Vagina (tissue), 2 donors: Measurements from ENCODE around the gene PPP2R5C. TPM values are rescaled to one million over a fixed set of nuclear protein-coding genes. Genes with fewer than 3 reads are reported as not detected.
A peak's percentile ranks its signal among the peaks of the same experiment; 100 is the strongest.

ENCODE experiments used
- DNase-seq, 2 donors: peaks; one replicate each; pipeline ENCODE4 v3.0.0-alpha.2; 2017; ENCODE audit errors: extremely low spot score in 2 of 2
- H3K27ac ChIP-seq: fragments of 200-600 bp; sonication (generic); one replicate; pipeline ENCODE4 v1.5.1; 2019
- H3K27me3 ChIP-seq: fragments of 200-600 bp; sonication (generic); one replicate; pipeline ENCODE4 v1.5.1; 2019
- H3K36me3 ChIP-seq, 2 donors: fragments of 200-600 bp; sonication (generic); one replicate each; pipeline ENCODE4 v1.5.1; 2017 to 2019
- H3K4me1 ChIP-seq: fragments of 200-600 bp; sonication (generic); one replicate; pipeline ENCODE4 v1.5.1; 2019
- H3K4me3 ChIP-seq, 2 donors: fragments of 200-600 bp; sonication (generic); 1 replicate in 1 of 2; 2 replicates in 1 of 2; pipeline ENCODE4 v1.5.1; 2016 to 2019
- H3K9me3 ChIP-seq: fragments of 200-600 bp; sonication (generic); one replicate; pipeline ENCODE4 v1.5.1; 2019
- CTCF ChIP-seq, 3 experiments: fragments of 450-650 bp in 2 of 3; fragments of 200-600 bp in 1 of 3; sonication (generic) in 1 of 3; IDR thresholded peaks; one replicate each; pipeline ENCODE4 v1.5.1; 2017 to 2019; ENCODE audit warnings: antibody characterized with exemption in 3 of 3, mild to moderate bottlenecking in 2 of 3, moderate library complexity in 2 of 3
- POLR2A ChIP-seq, 2 donors: fragments of 450-650 bp; IDR thresholded peaks; one replicate each; pipeline ENCODE4 v1.6.1; 2017; ENCODE audit warnings: antibody characterized with exemption in 2 of 2, mild to moderate bottlenecking in 2 of 2, moderate library complexity in 2 of 2
- POLR2AphosphoS5 ChIP-seq, 2 donors: sonication (generic); formaldehyde crosslinking; IDR thresholded peaks; one replicate each; pipeline ENCODE4 v1.9.0; 2017; ENCODE audit warnings: antibody characterized with exemption in 2 of 2, mild to moderate bottlenecking in 2 of 2, low read depth in 1 of 2; ENCODE audit not compliant: insufficient read depth in 1 of 2
- intact Hi-C: fragments of 100-400 bp; cut with DNase I; formaldehyde crosslinking; loops from one replicate; pipeline ENCODE4 v1.15.1; 2023
- total RNA-seq: library from RNA; depleted of rRNA; stranded (reverse); fragments of >200 nt; gene quantifications from one replicate; pipeline ENCODE4 v1.2.3, GENCODE V29; 2016

PPP2R5C gene
- total RNA-seq, 1 donor from 2014 or later: 88.1 TPM

DNA sequence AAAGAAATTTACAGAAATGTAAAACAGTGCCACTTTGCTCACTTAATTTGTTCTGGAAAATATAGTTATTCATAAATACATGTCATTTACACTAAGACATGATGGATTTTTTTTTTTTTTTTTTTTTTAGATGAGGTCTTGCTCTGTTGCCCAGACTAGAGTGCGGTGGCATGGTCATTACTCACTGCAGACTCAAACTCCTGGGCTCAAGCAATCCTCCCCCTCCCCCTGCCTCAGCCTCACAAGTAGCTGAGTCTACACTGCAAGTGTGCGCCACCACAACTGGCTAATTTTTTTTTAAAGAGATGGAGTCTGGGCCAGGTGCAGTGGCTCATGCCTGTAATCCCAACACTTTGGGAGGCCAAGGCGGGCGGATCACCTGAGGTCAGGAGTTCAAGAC lies 101.2 kb downstream of the PPP2R5C start:
- Histone ChIP-seq H3K9me3 (no peaks in the 10 kb centered on the region), H3K36me3 (peaks cover 0 to under 1% of the 10 kb centered on the region in 2 donors), H3K27me3 (no peaks in the 10 kb centered on the region), H3K27ac (no peak overlapping the region), H3K4me3 (no peak overlapping the region), H3K4me1 (no peaks in the 10 kb centered on the region)
- DNase-seq: peak in 1 of 2 donors; percentile 29
- intact Hi-C loops: no loop called here
- TF ChIP-seq POLR2AphosphoS5 (IDR thresholded peaks at IDR 0.05; ENCODE audit: insufficient read depth in 1 of 2, low read depth in 1 of 2): no peak
- no peak for TF ChIP-seq CTCF (IDR thresholded peaks at IDR 0.05)
- TF ChIP-seq POLR2A (IDR thresholded peaks at IDR 0.05): no peak

DNA sequence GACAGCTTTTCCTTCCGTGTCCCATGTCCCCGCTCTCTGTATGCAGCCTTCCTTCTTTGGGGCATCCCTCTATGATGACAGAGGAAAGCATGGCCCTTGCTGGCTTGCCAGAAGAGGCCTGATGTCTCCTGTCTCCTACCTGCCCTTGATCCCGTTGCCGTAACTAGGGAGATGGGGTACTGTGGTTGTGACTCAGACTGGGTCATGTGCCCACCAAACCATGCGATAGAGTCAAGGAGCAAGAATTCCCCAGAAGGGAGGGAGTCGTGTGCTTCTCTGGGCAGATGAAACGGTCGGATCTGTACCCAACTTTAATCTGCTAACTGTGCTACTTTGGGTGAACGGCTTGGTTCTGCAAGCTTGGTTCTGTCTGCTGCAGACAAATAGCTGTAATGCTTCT lies 103.8 kb downstream of the PPP2R5C start:
- DNase-seq: peak in 1 of 2 donors; percentile 42
- Histone ChIP-seq H3K27me3 (no peaks in the 10 kb centered on the region), H3K4me1 (no peaks in the 10 kb centered on the region), H3K4me3 (no peak overlapping the region), H3K36me3 (no peaks in the 10 kb centered on the region), H3K9me3 (no peaks in the 10 kb centered on the region), H3K27ac (no peak overlapping the region)
- TF ChIP-seq CTCF (IDR thresholded peaks at IDR 0.05) (no peak), POLR2A (IDR thresholded peaks at IDR 0.05) (no peak)
- intact Hi-C loops: no loop called here

DNA sequence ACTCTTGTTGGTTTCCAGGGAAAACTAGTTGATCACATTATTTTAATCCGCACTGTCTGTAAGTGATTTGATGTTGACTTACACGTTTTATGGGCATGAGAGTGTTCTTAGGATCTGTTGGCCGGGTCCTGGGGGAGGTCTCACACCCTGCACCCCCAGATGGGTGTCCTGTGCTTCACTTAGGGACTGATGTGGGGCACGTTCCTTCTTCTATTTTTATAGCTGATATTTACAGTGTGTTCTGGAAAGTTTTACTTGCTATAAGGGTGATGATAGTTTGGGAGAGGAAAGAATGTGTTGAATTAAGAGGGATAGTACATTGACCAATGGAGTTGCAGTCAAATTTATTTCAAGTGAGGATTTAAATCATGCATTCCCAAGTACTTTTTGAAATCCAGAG lies 106.3 kb downstream of the PPP2R5C start:
- H3K36me3 ChIP-seq: no peaks in the 10 kb centered on the region
- H3K9me3 ChIP-seq: no peaks in the 10 kb centered on the region
- no peaks in the 10 kb centered on the region for H3K27me3 ChIP-seq
- DNase-seq: peak in 1 of 2 donors; percentile 34
- TF ChIP-seq POLR2AphosphoS5 (IDR thresholded peaks at IDR 0.05; ENCODE audit: insufficient read depth in 1 of 2, low read depth in 1 of 2) (no peak), POLR2A (IDR thresholded peaks at IDR 0.05) (no peak), CTCF (IDR thresholded peaks at IDR 0.05) (no peak)
- no peak overlapping the region for H3K4me3 ChIP-seq
- no peak overlapping the region for H3K27ac ChIP-seq
- H3K4me1 ChIP-seq: no peaks in the 10 kb centered on the region
- intact Hi-C loops: no loop called here

DNA sequence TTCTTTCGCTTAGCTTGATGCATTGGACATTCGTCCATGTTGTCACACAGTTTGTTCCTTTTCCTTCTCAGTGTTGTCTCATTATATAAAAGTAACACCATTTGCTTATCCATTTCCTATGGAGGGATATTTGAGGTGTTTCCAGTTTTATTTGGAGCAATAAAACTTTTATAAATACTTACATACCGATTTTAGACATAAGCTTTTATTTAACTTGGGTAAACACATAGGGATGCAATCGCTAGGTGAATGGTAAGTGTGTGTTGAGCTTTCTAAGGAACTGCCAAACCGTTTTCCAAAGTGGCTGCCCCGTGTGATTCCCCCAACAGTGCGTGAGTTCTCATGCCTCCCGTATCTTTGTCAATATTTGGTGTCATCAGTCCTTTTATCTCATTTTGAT lies 107.7 kb downstream of the PPP2R5C start:
- intact Hi-C loops: no loop called here
- TF ChIP-seq POLR2A (IDR thresholded peaks at IDR 0.05) (no peak), POLR2AphosphoS5 (IDR thresholded peaks at IDR 0.05; ENCODE audit: insufficient read depth in 1 of 2, low read depth in 1 of 2) (no peak), CTCF (IDR thresholded peaks at IDR 0.05) (no peak)
- H3K9me3 ChIP-seq: no peaks in the 10 kb centered on the region
- H3K4me1 ChIP-seq: no peaks in the 10 kb centered on the region
- no peaks in the 10 kb centered on the region for H3K27me3 ChIP-seq
- no peak overlapping the region for H3K27ac ChIP-seq
- no peak overlapping the region for H3K4me3 ChIP-seq
- no peaks in the 10 kb centered on the region for H3K36me3 ChIP-seq
- DNase-seq: no peak

GRCh38 chr14:101870273-101870939 lies 108.9 kb downstream of the PPP2R5C start:
- no peaks in the 10 kb centered on the region for H3K36me3 ChIP-seq
- H3K27me3 ChIP-seq: no peaks in the 10 kb centered on the region
- intact Hi-C loops: no loop called here
- peaks cover 3% of the 10 kb centered on the region for H3K4me1 ChIP-seq
- H3K4me3 ChIP-seq: no peak overlapping the region
- H3K9me3 ChIP-seq: no peaks in the 10 kb centered on the region
- peak in 1 of 2 donors; percentile 20 for DNase-seq
- no peak for TF ChIP-seq POLR2A (IDR thresholded peaks at IDR 0.05)
- no peak for TF ChIP-seq POLR2AphosphoS5 (IDR thresholded peaks at IDR 0.05; ENCODE audit: insufficient read depth in 1 of 2, low read depth in 1 of 2)
- H3K27ac ChIP-seq: no peak overlapping the region
